Peyer's patch (tissue), 4 donors: ENCODE data around the gene STT3B. TPM values are rescaled to one million over a fixed set of nuclear protein-coding genes. Genes with fewer than 3 reads are reported as not detected.

Experiments used
- DNase-seq, 3 donors: peaks; one replicate each; pipeline ENCODE4 v3.0.0-alpha.2; 2017 to 2019
- H3K27ac ChIP-seq, 4 donors: fragments of 200-600 bp; sonication (generic); one replicate each; pipeline ENCODE4 v1.5.1; 2016 to 2019
- H3K27me3 ChIP-seq, 2 donors: fragments of 200-600 bp; sonication (generic); one replicate each; pipeline ENCODE4 v1.5.1; 2019
- H3K36me3 ChIP-seq, 3 donors: fragments of 200-600 bp; sonication (generic); one replicate each; pipeline ENCODE4 v1.5.1; 2016 to 2019
- H3K4me1 ChIP-seq, 4 donors: fragments of 200-600 bp; sonication (generic); one replicate each; pipeline ENCODE4 v1.5.1; 2016 to 2019
- H3K4me3 ChIP-seq, 4 donors: fragments of 200-600 bp; sonication (generic); 1 replicate in 3 of 4; 2 replicates in 1 of 4; pipeline ENCODE4 v1.5.1; 2016 to 2019; ENCODE audit warnings: mild to moderate bottlenecking in 1 of 4
- H3K9me3 ChIP-seq, 4 donors: fragments of 200-600 bp; sonication (generic); one replicate each; pipeline ENCODE4 v1.5.1; 2016 to 2019; ENCODE audit warnings: mild to moderate bottlenecking in 1 of 4
- CTCF ChIP-seq, 6 experiments: fragments of 450-650 bp in 4 of 6; fragments of 200-600 bp in 2 of 6; sonication (generic) in 1 of 6; IDR thresholded peaks; one replicate each; pipeline ENCODE4 v1.5.1; 2017 to 2019; ENCODE audit warnings: antibody characterized with exemption in 6 of 6, mild to moderate bottlenecking in 3 of 6, moderate library complexity in 1 of 6
- POLR2A ChIP-seq, 2 donors: fragments of 450-650 bp; IDR thresholded peaks; one replicate each; pipeline ENCODE4 v1.5.1; 2017; ENCODE audit warnings: antibody characterized with exemption in 2 of 2, mild to moderate bottlenecking in 2 of 2, moderate library complexity in 2 of 2
- total RNA-seq, 4 donors: library from RNA; depleted of rRNA; stranded (reverse); fragments of >200 nt; gene quantifications; one replicate each; pipeline ENCODE4 v1.1.0, GENCODE V29; 2016

STT3B gene
- total RNA-seq, 4 donors from 2014 or later, result 83.9 to 179 (median 144) TPM

- no peak for TF ChIP-seq CTCF (IDR thresholded peaks at IDR 0.05)
- TF ChIP-seq POLR2A (IDR thresholded peaks at IDR 0.05), result no peak
- DNase-seq, result peak in 1 of 3 donors; percentile 56
- H3K4me3 ChIP-seq, result no peak overlapping the region
- H3K36me3 ChIP-seq, result no peaks in the 10 kb centered on the region
- H3K4me1 ChIP-seq, result no peaks in the 10 kb centered on the region
- H3K27me3 ChIP-seq, result no peaks in the 10 kb centered on the region
- no peak overlapping the region for H3K27ac ChIP-seq
- no peaks in the 10 kb centered on the region for H3K9me3 ChIP-seq
Observed at GRCh38 chr3:31562525-31562924, 29.8 kb downstream of the STT3B start.

- Histone ChIP-seq H3K27ac (no peak overlapping the region), H3K4me3 (no peak overlapping the region), H3K4me1 (no peaks in the 10 kb centered on the region), H3K9me3 (no peaks in the 10 kb centered on the region), H3K27me3 (no peaks in the 10 kb centered on the region), H3K36me3 (no peaks in the 10 kb centered on the region)
- no peak for DNase-seq
- TF ChIP-seq POLR2A (IDR thresholded peaks at IDR 0.05) (no peak), CTCF (IDR thresholded peaks at IDR 0.05) (no peak)
Observed at GRCh38 chr3:31565288-31565687, 32.6 kb downstream of the STT3B start.

- Histone ChIP-seq H3K4me1 (no peaks in the 10 kb centered on the region), H3K36me3 (no peaks in the 10 kb centered on the region), H3K27ac (no peak overlapping the region), H3K9me3 (no peaks in the 10 kb centered on the region), H3K27me3 (no peaks in the 10 kb centered on the region), H3K4me3 (no peak overlapping the region)
- peak in 2 of 3 donors; percentile 23 to 47 for DNase-seq
- TF ChIP-seq CTCF (IDR thresholded peaks at IDR 0.05), result peak in 4 of 6 experiments; percentile 28 to 39 (median 32)
- no peak for TF ChIP-seq POLR2A (IDR thresholded peaks at IDR 0.05)
Observed at GRCh38 chr3:31567036-31567435, 34.3 kb downstream of the STT3B start.

GRCh38 chr3:31568649-31569048 is 35.9 kb downstream of the STT3B start:
- Histone ChIP-seq H3K9me3 (no peaks in the 10 kb centered on the region), H3K4me3 (no peak overlapping the region), H3K36me3 (no peaks in the 10 kb centered on the region), H3K4me1 (peaks cover 0 to 6% (median 0%) of the 10 kb centered on the region in 4 donors), H3K27ac (no peak overlapping the region), H3K27me3 (no peaks in the 10 kb centered on the region)
- no peak for DNase-seq
- TF ChIP-seq CTCF (IDR thresholded peaks at IDR 0.05) (no peak), POLR2A (IDR thresholded peaks at IDR 0.05) (no peak)

GRCh38 chr3:31571325-31571724 is 38.6 kb downstream of the STT3B start:
- Histone ChIP-seq H3K4me3 (no peak overlapping the region), H3K9me3 (no peaks in the 10 kb centered on the region), H3K27me3 (no peaks in the 10 kb centered on the region), H3K27ac (no peak overlapping the region), H3K36me3 (no peaks in the 10 kb centered on the region), H3K4me1 (peaks cover 0 to 9% (median 0%) of the 10 kb centered on the region in 4 donors)
- no peak for DNase-seq
- no peak for TF ChIP-seq CTCF (IDR thresholded peaks at IDR 0.05)
- TF ChIP-seq POLR2A (IDR thresholded peaks at IDR 0.05), result no peak
